SK-N-SH (cell line): ENCODE measurements around the gene C3orf20.

ENCODE experiments used
- CHD2 ChIP-seq: fragments of 150-350 bp; IDR thresholded peaks from 2 replicates; pipeline ENCODE4 v1.6.1; 2018; ENCODE audit warnings: low read length; ENCODE audit not compliant: partially characterized antibody
- CTCF ChIP-seq: fragments of 200-600 bp; sonication (generic); IDR thresholded peaks from 2 replicates; pipeline ENCODE4 v1.6.1; 2017; ENCODE audit warnings: antibody characterized with exemption, mild to moderate bottlenecking, moderate library complexity
- EZH2phosphoT487 ChIP-seq: fragments of 200-600 bp; sonication (generic); IDR thresholded peaks from 2 replicates; pipeline ENCODE4 v1.6.1; 2017; ENCODE audit warnings: low read depth, mixed run types, mild to moderate bottlenecking, antibody characterized with exemption, moderate library complexity, borderline replicate concordance
- FOXJ3 ChIP-seq: sonication (generic); formaldehyde crosslinking; IDR thresholded peaks from 2 replicates; pipeline ENCODE4 v1.5.1; 2020; ENCODE audit warnings: mild to moderate bottlenecking, missing genetic modification reagents
- JUND ChIP-seq: IDR thresholded peaks from 2 replicates; pipeline ENCODE4 v1.4.0; 2012
- MXI1 ChIP-seq: IDR thresholded peaks from 2 replicates; pipeline ENCODE4 v1.6.1; 2012; ENCODE audit warnings: mild to moderate bottlenecking, low read depth, low read length, improper control_type of control experiment
- POLR2AphosphoS5 ChIP-seq: IDR thresholded peaks from 2 replicates; pipeline ENCODE4 v1.6.1; 2012; ENCODE audit warnings: low read depth, low read length
- RFX5 ChIP-seq: IDR thresholded peaks from 2 replicates; pipeline ENCODE4 v1.6.1; 2012; ENCODE audit warnings: mild to moderate bottlenecking, improper control_type of control experiment, low read length
- RXRA ChIP-seq: IDR thresholded peaks from 2 replicates; pipeline ENCODE4 v1.4.0; 2012; ENCODE audit warnings: low read depth, mild to moderate bottlenecking, borderline replicate concordance
- TAF1 ChIP-seq: IDR thresholded peaks from 2 replicates; pipeline ENCODE4 v1.6.1; 2012; ENCODE audit warnings: low read depth, mild to moderate bottlenecking, low read length, moderate library complexity, borderline replicate concordance
- TCF12 ChIP-seq: IDR thresholded peaks from 2 replicates; pipeline ENCODE4 v1.4.0; 2012
- TEAD4 ChIP-seq: IDR thresholded peaks from 2 replicates; pipeline ENCODE4 v1.4.0; 2012; ENCODE audit warnings: mild to moderate bottlenecking, borderline replicate concordance; ENCODE audit not compliant: insufficient read depth
- TF ChIP-seq, protein P1 (sequence below): fragments of 150-350 bp; IDR thresholded peaks from 2 replicates; pipeline ENCODE4 v1.6.1; 2017; ENCODE audit warnings: antibody characterized with exemption, low read length, low read depth, borderline replicate concordance
- TF ChIP-seq, protein P2 (sequence below): IDR thresholded peaks from 2 replicates; pipeline ENCODE4 v1.4.0; 2012; ENCODE audit warnings: low read depth

GRCh38 chr3:14687360-14687759 is 12.4 kb downstream of the C3orf20 start:
- TF ChIP-seq CTCF (no peak), POLR2AphosphoS5 (no peak), MXI1 (no peak), JUND (no peak), FOXJ3 (CRISPR knock-in tag) (no peak), TAF1 (no peak), TEAD4 (no peak), RXRA (no peak), CHD2 (no peak), EZH2phosphoT487 (no peak), RFX5 (no peak), TCF12 (no peak)
- TF ChIP-seq, protein P1, sequence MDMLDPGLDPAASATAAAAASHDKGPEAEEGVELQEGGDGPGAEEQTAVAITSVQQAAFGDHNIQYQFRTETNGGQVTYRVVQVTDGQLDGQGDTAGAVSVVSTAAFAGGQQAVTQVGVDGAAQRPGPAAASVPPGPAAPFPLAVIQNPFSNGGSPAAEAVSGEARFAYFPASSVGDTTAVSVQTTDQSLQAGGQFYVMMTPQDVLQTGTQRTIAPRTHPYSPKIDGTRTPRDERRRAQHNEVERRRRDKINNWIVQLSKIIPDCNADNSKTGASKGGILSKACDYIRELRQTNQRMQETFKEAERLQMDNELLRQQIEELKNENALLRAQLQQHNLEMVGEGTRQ = no peak
- TF ChIP-seq, protein P2, sequence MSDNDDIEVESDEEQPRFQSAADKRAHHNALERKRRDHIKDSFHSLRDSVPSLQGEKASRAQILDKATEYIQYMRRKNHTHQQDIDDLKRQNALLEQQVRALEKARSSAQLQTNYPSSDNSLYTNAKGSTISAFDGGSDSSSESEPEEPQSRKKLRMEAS = no peak
